ENCODE results near the gene FBRSL1.

The FBRSL1 gene

DNA sequence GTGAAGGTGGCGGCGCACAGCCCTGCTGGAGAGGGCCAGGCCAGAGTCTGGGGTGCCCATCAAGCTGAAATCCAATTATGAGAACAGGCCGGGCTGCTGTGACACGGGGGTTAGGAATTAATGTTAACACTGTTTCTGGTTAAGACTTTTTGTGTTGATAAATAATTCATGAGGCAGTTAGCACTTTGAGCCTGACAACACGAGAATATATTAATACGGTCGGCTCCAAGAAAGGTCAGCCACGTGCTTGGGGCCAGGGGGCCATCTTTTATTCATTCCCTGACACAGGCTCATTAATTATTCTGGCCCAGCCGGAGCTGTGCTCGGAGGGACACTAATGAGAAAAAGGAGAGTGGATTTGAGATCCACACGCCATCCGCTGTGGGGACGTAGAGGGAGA, 45.1 kb downstream of the FBRSL1 start (continued):
- TF ChIP-seq, protein P1, sequence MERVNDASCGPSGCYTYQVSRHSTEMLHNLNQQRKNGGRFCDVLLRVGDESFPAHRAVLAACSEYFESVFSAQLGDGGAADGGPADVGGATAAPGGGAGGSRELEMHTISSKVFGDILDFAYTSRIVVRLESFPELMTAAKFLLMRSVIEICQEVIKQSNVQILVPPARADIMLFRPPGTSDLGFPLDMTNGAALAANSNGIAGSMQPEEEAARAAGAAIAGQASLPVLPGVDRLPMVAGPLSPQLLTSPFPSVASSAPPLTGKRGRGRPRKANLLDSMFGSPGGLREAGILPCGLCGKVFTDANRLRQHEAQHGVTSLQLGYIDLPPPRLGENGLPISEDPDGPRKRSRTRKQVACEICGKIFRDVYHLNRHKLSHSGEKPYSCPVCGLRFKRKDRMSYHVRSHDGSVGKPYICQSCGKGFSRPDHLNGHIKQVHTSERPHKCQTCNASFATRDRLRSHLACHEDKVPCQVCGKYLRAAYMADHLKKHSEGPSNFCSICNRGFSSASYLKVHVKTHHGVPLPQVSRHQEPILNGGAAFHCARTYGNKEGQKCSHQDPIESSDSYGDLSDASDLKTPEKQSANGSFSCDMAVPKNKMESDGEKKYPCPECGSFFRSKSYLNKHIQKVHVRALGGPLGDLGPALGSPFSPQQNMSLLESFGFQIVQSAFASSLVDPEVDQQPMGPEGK (CRISPR knock-in tag; IDR thresholded peaks at IDR 0.05; ENCODE audit: borderline replicate concordance) = no peak
- TF ChIP-seq ZNF8 (CRISPR knock-in tag; IDR thresholded peaks at IDR 0.05) (no peak), ZFP3 (CRISPR knock-in tag; IDR thresholded peaks at IDR 0.05) (no peak)

DNA sequence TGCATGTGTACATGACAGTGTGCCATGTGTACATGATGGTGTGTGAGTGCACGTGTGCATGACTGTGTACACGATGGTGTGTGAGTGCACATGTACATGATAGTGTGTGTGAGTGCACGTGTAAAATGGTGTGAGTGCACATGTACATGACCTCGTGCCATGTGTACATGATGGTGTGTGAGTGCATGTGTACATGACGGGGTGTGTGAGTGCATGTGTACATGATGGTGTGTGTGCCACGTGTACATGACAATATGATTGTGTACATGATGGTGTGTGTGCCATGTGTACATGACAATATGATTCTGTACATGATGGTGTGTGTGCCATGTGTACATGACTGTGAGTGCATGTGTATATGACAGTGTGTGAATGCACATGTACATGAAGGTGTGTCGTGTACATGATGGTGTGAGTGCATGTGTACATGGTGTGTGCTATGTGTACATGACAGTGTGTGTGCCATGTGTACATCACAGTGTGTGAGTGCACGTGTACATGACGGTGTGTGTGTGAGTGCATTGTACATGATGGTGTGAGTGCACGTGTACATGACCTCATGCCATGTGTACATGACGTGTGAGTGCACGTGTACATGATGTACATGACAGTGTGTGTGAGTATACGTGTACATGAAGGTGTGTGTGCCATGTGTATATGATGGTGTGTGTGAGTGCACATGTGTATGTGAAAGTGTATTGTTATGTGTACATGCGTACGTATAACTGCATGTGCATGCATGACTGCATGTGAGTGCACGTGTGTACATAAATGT, 46.3 kb downstream of the FBRSL1 start:
- ATAC-seq = no peak
- TF ChIP-seq, protein P2, sequence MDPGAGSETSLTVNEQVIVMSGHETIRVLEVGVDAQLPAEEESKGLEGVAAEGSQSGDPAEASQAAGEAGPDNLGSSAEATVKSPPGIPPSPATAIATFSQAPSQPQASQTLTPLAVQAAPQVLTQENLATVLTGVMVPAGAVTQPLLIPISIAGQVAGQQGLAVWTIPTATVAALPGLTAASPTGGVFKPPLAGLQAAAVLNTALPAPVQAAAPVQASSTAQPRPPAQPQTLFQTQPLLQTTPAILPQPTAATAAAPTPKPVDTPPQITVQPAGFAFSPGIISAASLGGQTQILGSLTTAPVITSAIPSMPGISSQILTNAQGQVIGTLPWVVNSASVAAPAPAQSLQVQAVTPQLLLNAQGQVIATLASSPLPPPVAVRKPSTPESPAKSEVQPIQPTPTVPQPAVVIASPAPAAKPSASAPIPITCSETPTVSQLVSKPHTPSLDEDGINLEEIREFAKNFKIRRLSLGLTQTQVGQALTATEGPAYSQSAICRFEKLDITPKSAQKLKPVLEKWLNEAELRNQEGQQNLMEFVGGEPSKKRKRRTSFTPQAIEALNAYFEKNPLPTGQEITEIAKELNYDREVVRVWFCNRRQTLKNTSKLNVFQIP (CRISPR knock-in tag; IDR thresholded peaks at IDR 0.05; ENCODE audit: borderline replicate concordance, low read depth) = no peak
- TF ChIP-seq ZNF70 (CRISPR knock-in tag; IDR thresholded peaks at IDR 0.05) (no peak), TCF4 (CRISPR knock-in tag; IDR thresholded peaks at IDR 0.05; ENCODE audit: borderline replicate concordance) (no peak), ARNTL (CRISPR knock-in tag; IDR thresholded peaks at IDR 0.05; ENCODE audit: borderline replicate concordance, low read depth) (no peak), PPARA (CRISPR knock-in tag; IDR thresholded peaks at IDR 0.05; ENCODE audit: borderline replicate concordance) (no peak), ESRRG (CRISPR knock-in tag; IDR thresholded peaks at IDR 0.05) (no peak), ZNF8 (CRISPR knock-in tag; IDR thresholded peaks at IDR 0.05) (no peak), CSDC2 (CRISPR knock-in tag; IDR thresholded peaks at IDR 0.05) (no peak), OSR1 (CRISPR knock-in tag; IDR thresholded peaks at IDR 0.05) (no peak), SNAI2 (CRISPR knock-in tag; IDR thresholded peaks at IDR 0.05) (no peak), BACH2 (CRISPR knock-in tag; IDR thresholded peaks at IDR 0.05; ENCODE audit: borderline replicate concordance) (no peak), ZC3H10 (CRISPR knock-in tag; IDR thresholded peaks at IDR 0.05) (no peak), RARB (CRISPR knock-in tag; IDR thresholded peaks at IDR 0.05) (no peak), ISL1 (CRISPR knock-in tag; IDR thresholded peaks at IDR 0.05) (no peak), GLIS3 (CRISPR knock-in tag; IDR thresholded peaks at IDR 0.05) (no peak), ZFP30 (CRISPR knock-in tag; IDR thresholded peaks at IDR 0.05) (no peak)
- TF ChIP-seq, protein P3, sequence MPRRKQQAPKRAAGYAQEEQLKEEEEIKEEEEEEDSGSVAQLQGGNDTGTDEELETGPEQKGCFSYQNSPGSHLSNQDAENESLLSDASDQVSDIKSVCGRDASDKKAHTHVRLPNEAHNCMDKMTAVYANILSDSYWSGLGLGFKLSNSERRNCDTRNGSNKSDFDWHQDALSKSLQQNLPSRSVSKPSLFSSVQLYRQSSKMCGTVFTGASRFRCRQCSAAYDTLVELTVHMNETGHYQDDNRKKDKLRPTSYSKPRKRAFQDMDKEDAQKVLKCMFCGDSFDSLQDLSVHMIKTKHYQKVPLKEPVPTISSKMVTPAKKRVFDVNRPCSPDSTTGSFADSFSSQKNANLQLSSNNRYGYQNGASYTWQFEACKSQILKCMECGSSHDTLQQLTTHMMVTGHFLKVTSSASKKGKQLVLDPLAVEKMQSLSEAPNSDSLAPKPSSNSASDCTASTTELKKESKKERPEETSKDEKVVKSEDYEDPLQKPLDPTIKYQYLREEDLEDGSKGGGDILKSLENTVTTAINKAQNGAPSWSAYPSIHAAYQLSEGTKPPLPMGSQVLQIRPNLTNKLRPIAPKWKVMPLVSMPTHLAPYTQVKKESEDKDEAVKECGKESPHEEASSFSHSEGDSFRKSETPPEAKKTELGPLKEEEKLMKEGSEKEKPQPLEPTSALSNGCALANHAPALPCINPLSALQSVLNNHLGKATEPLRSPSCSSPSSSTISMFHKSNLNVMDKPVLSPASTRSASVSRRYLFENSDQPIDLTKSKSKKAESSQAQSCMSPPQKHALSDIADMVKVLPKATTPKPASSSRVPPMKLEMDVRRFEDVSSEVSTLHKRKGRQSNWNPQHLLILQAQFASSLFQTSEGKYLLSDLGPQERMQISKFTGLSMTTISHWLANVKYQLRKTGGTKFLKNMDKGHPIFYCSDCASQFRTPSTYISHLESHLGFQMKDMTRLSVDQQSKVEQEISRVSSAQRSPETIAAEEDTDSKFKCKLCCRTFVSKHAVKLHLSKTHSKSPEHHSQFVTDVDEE (CRISPR knock-in tag; IDR thresholded peaks at IDR 0.05) = no peak
- TF ChIP-seq, protein P1 (CRISPR knock-in tag; IDR thresholded peaks at IDR 0.05; ENCODE audit: borderline replicate concordance) = no peak
- TF ChIP-seq, protein P4, sequence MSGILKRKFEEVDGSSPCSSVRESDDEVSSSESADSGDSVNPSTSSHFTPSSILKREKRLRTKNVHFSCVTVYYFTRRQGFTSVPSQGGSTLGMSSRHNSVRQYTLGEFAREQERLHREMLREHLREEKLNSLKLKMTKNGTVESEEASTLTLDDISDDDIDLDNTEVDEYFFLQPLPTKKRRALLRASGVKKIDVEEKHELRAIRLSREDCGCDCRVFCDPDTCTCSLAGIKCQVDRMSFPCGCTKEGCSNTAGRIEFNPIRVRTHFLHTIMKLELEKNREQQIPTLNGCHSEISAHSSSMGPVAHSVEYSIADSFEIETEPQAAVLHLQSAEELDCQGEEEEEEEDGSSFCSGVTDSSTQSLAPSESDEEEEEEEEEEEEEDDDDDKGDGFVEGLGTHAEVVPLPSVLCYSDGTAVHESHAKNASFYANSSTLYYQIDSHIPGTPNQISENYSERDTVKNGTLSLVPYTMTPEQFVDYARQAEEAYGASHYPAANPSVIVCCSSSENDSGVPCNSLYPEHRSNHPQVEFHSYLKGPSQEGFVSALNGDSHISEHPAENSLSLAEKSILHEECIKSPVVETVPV (CRISPR knock-in tag; IDR thresholded peaks at IDR 0.05) = no peak
- TF ChIP-seq, protein P5, sequence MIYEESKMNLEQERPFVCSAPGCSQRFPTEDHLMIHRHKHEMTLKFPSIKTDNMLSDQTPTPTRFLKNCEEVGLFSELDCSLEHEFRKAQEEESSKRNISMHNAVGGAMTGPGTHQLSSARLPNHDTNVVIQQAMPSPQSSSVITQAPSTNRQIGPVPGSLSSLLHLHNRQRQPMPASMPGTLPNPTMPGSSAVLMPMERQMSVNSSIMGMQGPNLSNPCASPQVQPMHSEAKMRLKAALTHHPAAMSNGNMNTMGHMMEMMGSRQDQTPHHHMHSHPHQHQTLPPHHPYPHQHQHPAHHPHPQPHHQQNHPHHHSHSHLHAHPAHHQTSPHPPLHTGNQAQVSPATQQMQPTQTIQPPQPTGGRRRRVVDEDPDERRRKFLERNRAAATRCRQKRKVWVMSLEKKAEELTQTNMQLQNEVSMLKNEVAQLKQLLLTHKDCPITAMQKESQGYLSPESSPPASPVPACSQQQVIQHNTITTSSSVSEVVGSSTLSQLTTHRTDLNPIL (CRISPR knock-in tag; IDR thresholded peaks at IDR 0.05; ENCODE audit: low read depth) = no peak
